ENCODE data around the gene KRT81. TPM values are rescaled to one million over a fixed set of nuclear protein-coding genes. Genes with fewer than 3 reads are reported as not detected.
"Not testable (repeated sequence)": the region's sequence is repeated elsewhere in the genome, so short reads cannot be mapped to it uniquely, and the experiment has no call there.

Gene KRT81
- total RNA-seq, 1 donor from 2014 or later: 1.2 TPM

- H3K4me3 ChIP-seq (ENCODE audit: insufficient read depth, low read depth, low read length): no peak overlapping the region
- FAIRE-seq (no peak), DNase-seq (ENCODE audit: low read depth) (no peak)
- Mint-ChIP-seq H3K27me3 (ENCODE audit: low read depth, unreplicated experiment) (peaks cover 84% of the 10 kb centered on the region), H3K36me3 (ENCODE audit: low read depth, unreplicated experiment) (peaks cover 2% of the 10 kb centered on the region), H3K27ac (ENCODE audit: unreplicated experiment) (no peak overlapping the region), H3K4me3 (ENCODE audit: unreplicated experiment) (no peak overlapping the region), H3K9me3 (ENCODE audit: unreplicated experiment) (no peaks in the 10 kb centered on the region), H3K4me1 (ENCODE audit: low read depth, unreplicated experiment) (peaks cover 3% of the 10 kb centered on the region)
- no peaks in the 10 kb centered on the region for H3K4me1 ChIP-seq (ENCODE audit: insufficient read depth, low read length)
- H3K79me2 ChIP-seq (ENCODE audit: insufficient read depth, low read length): no peaks in the 10 kb centered on the region
- H3K4me2 ChIP-seq (ENCODE audit: low read length): no peak overlapping the region
- no peak overlapping the region for H3K9ac ChIP-seq (ENCODE audit: low read length)
- no peaks in the 10 kb centered on the region for H3K9me3 ChIP-seq (ENCODE audit: insufficient read depth, low read depth, low read length)
- no peak overlapping the region for H3K27ac ChIP-seq (ENCODE audit: low read depth, low read length)
- peaks cover 20% of the 10 kb centered on the region for H3K27me3 ChIP-seq (ENCODE audit: insufficient read depth, low read length)
- no peak overlapping the region for H2AFZ ChIP-seq (ENCODE audit: low read depth, low read length)
- no peaks in the 10 kb centered on the region for H4K20me1 ChIP-seq (ENCODE audit: insufficient read depth, low read length)
- TF ChIP-seq CTCF (IDR thresholded peaks at IDR 0.05; ENCODE audit: insufficient read depth, low read depth, low read length): no peak
- TF ChIP-seq EZH2 (IDR thresholded peaks at IDR 0.05; ENCODE audit: insufficient read depth, low read length): no peak
- H3K36me3 ChIP-seq (ENCODE audit: insufficient read depth, low read length): no peaks in the 10 kb centered on the region
These were observed 26.2 kb upstream of the KRT81 start for GRCh38 chr12:52317468-52318052.

GRCh38 chr12:52316701-52317100, 25.4 kb upstream of the KRT81 start:
- peaks cover 3% of the 10 kb centered on the region for H3K4me1 Mint-ChIP-seq (ENCODE audit: low read depth, unreplicated experiment)
- no peak overlapping the region for H3K27ac Mint-ChIP-seq (ENCODE audit: unreplicated experiment)
- H3K36me3 ChIP-seq (ENCODE audit: insufficient read depth, low read length): no peaks in the 10 kb centered on the region
- H3K4me3 ChIP-seq (ENCODE audit: insufficient read depth, low read depth, low read length): no peak overlapping the region
- H3K36me3 Mint-ChIP-seq (ENCODE audit: low read depth, unreplicated experiment): no peaks in the 10 kb centered on the region
- no peaks in the 10 kb centered on the region for H3K4me1 ChIP-seq (ENCODE audit: insufficient read depth, low read length)
- no peaks in the 10 kb centered on the region for H3K79me2 ChIP-seq (ENCODE audit: insufficient read depth, low read length)
- DNase-seq (ENCODE audit: low read depth): no peak
- H3K9ac ChIP-seq (ENCODE audit: low read length): no peak overlapping the region
- no peak overlapping the region for H3K4me3 Mint-ChIP-seq (ENCODE audit: unreplicated experiment)
- no peak overlapping the region for H2AFZ ChIP-seq (ENCODE audit: low read depth, low read length)
- no peak for FAIRE-seq
- no peaks in the 10 kb centered on the region for H4K20me1 ChIP-seq (ENCODE audit: insufficient read depth, low read length)
- no peak overlapping the region for H3K4me2 ChIP-seq (ENCODE audit: low read length)
- H3K27me3 Mint-ChIP-seq (ENCODE audit: low read depth, unreplicated experiment): peaks cover 83% of the 10 kb centered on the region
- H3K27me3 ChIP-seq (ENCODE audit: insufficient read depth, low read length): peaks cover 29% of the 10 kb centered on the region
- TF ChIP-seq EZH2 (IDR thresholded peaks at IDR 0.05; ENCODE audit: insufficient read depth, low read length) (no peak), CTCF (IDR thresholded peaks at IDR 0.05; ENCODE audit: insufficient read depth, low read depth, low read length) (no peak)
- H3K27ac ChIP-seq (ENCODE audit: low read depth, low read length): no peak overlapping the region
- no peaks in the 10 kb centered on the region for H3K9me3 Mint-ChIP-seq (ENCODE audit: unreplicated experiment)
- no peaks in the 10 kb centered on the region for H3K9me3 ChIP-seq (ENCODE audit: insufficient read depth, low read depth, low read length)

- H3K27me3 Mint-ChIP-seq (ENCODE audit: low read depth, unreplicated experiment): peaks cover 83% of the 10 kb centered on the region
- no peak overlapping the region for H3K9ac ChIP-seq (ENCODE audit: low read length)
- FAIRE-seq (no peak), DNase-seq (ENCODE audit: low read depth) (no peak)
- H3K4me1 ChIP-seq (ENCODE audit: insufficient read depth, low read length): no peaks in the 10 kb centered on the region
- no peak overlapping the region for H3K4me3 ChIP-seq (ENCODE audit: insufficient read depth, low read depth, low read length)
- peaks cover 3% of the 10 kb centered on the region for H3K4me1 Mint-ChIP-seq (ENCODE audit: low read depth, unreplicated experiment)
- no peaks in the 10 kb centered on the region for H3K36me3 Mint-ChIP-seq (ENCODE audit: low read depth, unreplicated experiment)
- H3K36me3 ChIP-seq (ENCODE audit: insufficient read depth, low read length): no peaks in the 10 kb centered on the region
- H3K27ac ChIP-seq (ENCODE audit: low read depth, low read length): no peak overlapping the region
- H3K9me3 ChIP-seq (ENCODE audit: insufficient read depth, low read depth, low read length): no peaks in the 10 kb centered on the region
- peaks cover 30% of the 10 kb centered on the region for H3K27me3 ChIP-seq (ENCODE audit: insufficient read depth, low read length)
- H3K27ac Mint-ChIP-seq (ENCODE audit: unreplicated experiment): no peak overlapping the region
- H3K4me2 ChIP-seq (ENCODE audit: low read length): no peak overlapping the region
- H3K4me3 Mint-ChIP-seq (ENCODE audit: unreplicated experiment): no peak overlapping the region
- H2AFZ ChIP-seq (ENCODE audit: low read depth, low read length): no peak overlapping the region
- TF ChIP-seq EZH2 (IDR thresholded peaks at IDR 0.05; ENCODE audit: insufficient read depth, low read length) (no peak), CTCF (IDR thresholded peaks at IDR 0.05; ENCODE audit: insufficient read depth, low read depth, low read length) (no peak)
- H3K79me2 ChIP-seq (ENCODE audit: insufficient read depth, low read length): no peaks in the 10 kb centered on the region
- H3K9me3 Mint-ChIP-seq (ENCODE audit: unreplicated experiment): no peaks in the 10 kb centered on the region
- H4K20me1 ChIP-seq (ENCODE audit: insufficient read depth, low read length): no peaks in the 10 kb centered on the region
These were observed 25.0 kb upstream of the KRT81 start for GRCh38 chr12:52316290-52316689.

GRCh38 chr12:52315721-52316120, 24.4 kb upstream of the KRT81 start:
- not testable (repeated sequence) for FAIRE-seq
- peaks cover 87% of the 10 kb centered on the region for H3K27me3 Mint-ChIP-seq (ENCODE audit: low read depth, unreplicated experiment)

More at GRCh38 chr12:52315721-52316120, 24.4 kb upstream of the KRT81 start:
- peaks cover 28% of the 10 kb centered on the region for H3K27me3 ChIP-seq (ENCODE audit: insufficient read depth, low read length)
- not testable (repeated sequence) for H3K4me1 Mint-ChIP-seq (ENCODE audit: low read depth, unreplicated experiment); H2AFZ ChIP-seq (ENCODE audit: low read depth, low read length); H3K36me3 ChIP-seq (ENCODE audit: insufficient read depth, low read length); H3K4me3 Mint-ChIP-seq (ENCODE audit: unreplicated experiment); H4K20me1 ChIP-seq (ENCODE audit: insufficient read depth, low read length); H3K9me3 Mint-ChIP-seq (ENCODE audit: unreplicated experiment); H3K4me3 ChIP-seq (ENCODE audit: insufficient read depth, low read depth, low read length); DNase-seq (ENCODE audit: low read depth); H3K4me1 ChIP-seq (ENCODE audit: insufficient read depth, low read length); H3K4me2 ChIP-seq (ENCODE audit: low read length); H3K36me3 Mint-ChIP-seq (ENCODE audit: low read depth, unreplicated experiment); H3K9me3 ChIP-seq (ENCODE audit: insufficient read depth, low read depth, low read length); H3K9ac ChIP-seq (ENCODE audit: low read length); H3K27ac ChIP-seq (ENCODE audit: low read depth, low read length); H3K79me2 ChIP-seq (ENCODE audit: insufficient read depth, low read length); H3K27ac Mint-ChIP-seq (ENCODE audit: unreplicated experiment)

Data from astrocyte (in vitro differentiated cells and primary cell).